ENCODE results near the gene UFM1.

- TF ChIP-seq CTCF (conservative IDR thresholded peaks at IDR 0.05; ENCODE audit: low read depth, low read length) (no peak), EZH2 (IDR thresholded peaks at IDR 0.05; ENCODE audit: borderline replicate concordance, low read depth, low read length, poor library complexity, severe bottlenecking) (no peak)
These were observed 35.7 kb downstream of the UFM1 start for GRCh38 chr13:38385153-38385891.
